HG03175 (cell line): ENCODE results near the gene MTOR.
"Not testable (repeated sequence)": the region's sequence is repeated elsewhere in the genome, so short reads cannot be mapped to it uniquely, and the experiment has no call there.

Source experiments
- ATAC-seq: cut with Tn5 transposase; IDR thresholded peaks from one replicate; pipeline ENCODE4 v1.9.1; 2021; ENCODE audit warnings: mild to moderate bottlenecking, moderate library complexity; ENCODE audit not compliant: unreplicated experiment

Gene MTOR

GRCh38 chr1:11067716-11068599 lies 194.4 kb downstream of the MTOR start:
- ATAC-seq = no peak

- ATAC-seq = no peak
These were observed 196.6 kb downstream of the MTOR start for GRCh38 chr1:11065796-11066195.

GRCh38 chr1:11064942-11065341 lies 197.4 kb downstream of the MTOR start:
- ATAC-seq = no peak

DNA sequence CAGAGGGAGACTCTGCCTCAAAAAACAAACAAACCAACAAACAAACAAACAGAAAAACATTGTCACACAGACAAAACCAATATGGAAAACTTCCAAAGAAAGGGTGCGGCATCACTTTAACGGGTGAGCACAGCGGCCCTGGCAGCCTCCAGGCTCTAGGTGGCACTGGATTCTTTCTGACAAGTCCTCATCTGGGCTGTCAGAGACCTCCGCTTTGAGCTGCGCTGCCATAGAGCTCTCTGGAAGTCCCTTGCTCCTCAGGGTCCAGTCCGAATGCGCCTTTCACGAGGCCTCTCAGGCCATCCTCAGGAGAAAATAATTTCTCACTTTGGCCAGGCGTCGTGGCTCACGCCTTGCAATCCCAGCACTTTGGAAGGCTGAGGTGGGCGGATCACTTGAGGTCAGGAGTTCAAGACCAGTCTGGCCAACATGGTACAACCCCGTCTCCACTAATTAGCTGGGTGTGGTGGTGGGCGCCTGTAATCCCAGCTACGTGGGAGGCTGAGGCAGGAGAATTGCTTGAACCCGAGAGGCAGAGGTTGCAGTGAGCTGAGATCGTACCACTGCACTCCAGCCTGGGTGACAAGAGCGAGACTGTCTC lies 198.3 kb downstream of the MTOR start:
- not testable (repeated sequence) for ATAC-seq

- ATAC-seq = no peak
These were observed 199.4 kb downstream of the MTOR start for GRCh38 chr1:11062965-11063401.

- no peak for ATAC-seq
These were observed 200.5 kb downstream of the MTOR start for GRCh38 chr1:11061652-11062365.

- peak; percentile 93 for ATAC-seq
These were observed 202.2 kb downstream of the MTOR start, which contains the start of gene SRM for GRCh38 chr1:11059968-11060830. Gene SRM, minus strand, starts transcription at chr1:11060018. Its CDS starts 75 bp downstream, at chr1:11059943.

GRCh38 chr1:11059155-11059967 lies 203.0 kb downstream of the MTOR start:
- peak; percentile 22 for ATAC-seq

DNA sequence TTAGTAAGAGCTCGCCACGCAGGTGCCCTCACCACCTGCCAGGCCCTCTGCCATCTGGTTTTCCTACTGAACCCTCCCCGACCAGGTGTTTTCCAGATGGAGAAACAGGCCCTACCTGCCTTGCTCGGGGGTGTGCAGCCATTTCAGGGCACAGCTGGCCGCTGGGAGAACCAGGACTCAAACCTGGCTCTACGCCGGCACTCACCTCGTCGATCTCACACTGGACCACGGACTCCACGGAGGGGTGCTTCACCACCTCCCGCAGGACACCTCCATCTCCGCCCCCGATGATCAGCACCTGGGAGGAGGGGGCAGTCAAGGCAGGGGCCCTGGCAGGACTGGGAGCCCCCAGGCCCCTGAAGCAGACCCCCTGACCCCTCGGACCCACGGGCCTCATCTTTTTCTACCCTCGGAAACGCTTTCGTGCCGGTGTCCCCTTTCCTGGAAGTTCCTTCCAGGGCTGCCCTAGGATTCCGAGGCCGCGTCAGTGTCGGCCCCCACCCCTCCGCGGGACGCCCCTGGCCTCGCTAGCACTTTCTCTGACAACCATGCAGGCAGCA lies 203.7 kb downstream of the MTOR start:
- ATAC-seq = no peak

GRCh38 chr1:11058026-11058425 lies 204.3 kb downstream of the MTOR start:
- ATAC-seq = no peak

DNA sequence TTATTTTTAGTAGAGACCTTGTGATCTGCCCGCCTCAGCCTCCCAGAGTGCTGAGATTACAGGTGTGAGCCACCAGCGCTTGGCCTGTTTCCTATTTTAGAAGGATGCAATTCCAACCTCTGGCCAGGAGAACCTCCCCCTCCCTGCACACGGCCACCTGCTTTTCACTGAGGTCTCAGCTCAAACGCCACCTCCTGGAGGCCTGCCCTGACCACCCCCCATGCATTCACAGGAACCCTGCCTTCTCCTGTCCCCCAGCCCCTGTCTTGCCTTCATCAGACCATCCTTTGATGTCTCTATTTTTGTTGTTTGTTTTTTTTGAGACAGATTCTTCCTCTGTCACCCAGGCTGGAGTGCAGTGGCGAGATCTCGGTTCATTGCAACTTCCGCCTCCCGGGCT lies 204.9 kb downstream of the MTOR start:
- ATAC-seq = no peak
